NCI-H1092 (cell line): ENCODE measurements around the gene STIM2.
"Not testable (repeated sequence)": the region's sequence is repeated elsewhere in the genome, so short reads cannot be mapped to it uniquely, and the experiment has no call there.

Experiments
- DNase-seq: peaks from one replicate; lab custom pipeline; 2025; lab: John Stamatoyannopoulos, UW

STIM2 gene

GRCh38 chr4:26860157-26860921, at the start of gene STIM2:
Gene STIM2 (plus strand): TSS chr4:26860841.
- peak; percentile 96 for DNase-seq

GRCh38 chr4:26811571-26811970, 49.1 kb upstream of the STIM2 start:
- DNase-seq: not testable (repeated sequence)

DNA sequence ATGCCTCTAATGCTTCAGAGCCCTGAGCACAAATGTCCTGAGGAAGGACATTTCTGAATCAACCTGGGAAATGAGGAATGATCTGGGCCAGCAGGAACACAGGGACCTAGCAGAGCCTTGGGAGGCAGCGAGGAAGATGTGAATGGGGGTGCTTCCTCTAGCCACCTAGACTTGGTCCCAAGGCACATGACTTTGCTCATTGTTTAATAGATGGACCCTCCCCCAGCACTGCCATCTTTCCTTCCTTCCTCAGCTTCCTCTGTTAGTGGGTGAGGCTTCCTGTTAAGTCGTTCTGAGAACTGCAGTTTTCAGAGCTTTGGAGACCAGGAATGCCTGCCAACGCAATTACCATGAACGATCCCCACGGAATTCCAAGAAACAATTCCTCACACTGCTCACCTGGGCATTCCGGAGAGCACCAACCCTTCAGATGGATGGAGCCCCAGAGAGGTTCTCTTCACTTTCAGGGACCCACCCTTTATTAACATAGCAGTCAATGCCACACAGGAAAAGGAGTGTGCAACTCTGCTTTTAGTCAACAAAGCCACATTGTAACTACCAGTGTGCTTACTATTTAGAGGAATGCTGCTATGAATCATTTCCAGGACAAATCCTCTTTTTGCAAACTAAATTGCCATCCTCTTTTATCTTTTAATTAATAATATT, 48.5 kb upstream of the STIM2 start:
- no peak for DNase-seq

DNA sequence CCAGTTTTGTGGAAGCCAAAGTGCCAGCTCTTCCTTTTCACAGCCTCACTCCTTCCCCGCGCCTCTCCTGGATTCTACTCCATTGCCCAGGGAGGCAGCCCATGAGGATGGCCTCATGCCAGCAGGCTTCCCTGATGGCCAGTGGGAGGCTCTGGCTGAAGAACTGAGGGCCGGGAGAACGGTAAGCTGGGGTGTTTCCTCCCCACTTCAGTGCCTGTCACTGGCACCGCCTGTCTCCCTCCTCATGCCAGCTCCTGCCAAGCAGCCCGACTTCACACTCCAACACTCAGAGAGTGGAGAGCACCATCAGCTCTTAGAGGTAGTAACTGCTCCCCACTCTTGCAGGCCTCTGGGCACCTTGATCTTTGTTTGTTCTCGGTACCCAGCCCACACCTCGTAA, 46.9 kb upstream of the STIM2 start:
- DNase-seq: no peak

DNA sequence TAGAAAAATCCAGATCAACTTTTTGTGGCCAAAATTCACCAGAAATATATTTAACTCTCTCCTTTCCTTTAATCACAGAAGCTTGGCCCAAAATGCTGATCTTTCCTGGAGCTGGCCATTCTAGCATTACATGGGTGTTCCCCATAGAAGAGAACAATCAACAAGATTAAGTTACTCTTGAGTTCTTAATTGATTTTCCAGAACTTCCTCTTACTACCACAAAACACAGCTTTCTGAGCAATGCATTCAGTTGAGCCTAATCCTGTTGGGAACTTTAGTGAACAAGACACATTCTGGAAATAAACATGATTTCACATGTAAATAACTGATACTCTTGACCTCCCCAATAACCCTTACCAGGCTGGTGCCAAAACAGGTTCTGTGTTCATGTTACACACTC, 45.4 kb upstream of the STIM2 start:
- DNase-seq: no peak

DNA sequence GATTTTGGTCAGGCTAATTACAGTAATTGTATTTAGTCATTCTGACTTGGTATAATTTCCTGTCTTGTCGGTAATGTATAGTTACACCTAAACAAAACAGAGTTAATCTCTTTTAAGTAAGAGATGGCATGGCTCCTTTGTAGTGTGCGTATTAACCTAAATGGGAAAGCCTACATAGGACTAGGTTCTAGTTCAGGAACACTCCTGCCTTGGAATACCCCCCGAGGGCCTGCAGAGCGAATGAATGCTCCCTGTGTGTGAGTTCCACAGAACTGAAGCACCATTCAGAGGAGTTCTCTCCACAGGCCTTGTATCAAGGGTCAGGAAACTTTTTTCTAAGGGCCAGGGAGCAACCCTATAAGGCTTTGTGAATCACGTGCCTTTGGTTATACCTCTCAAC, 44.9 kb upstream of the STIM2 start:
- DNase-seq: no peak

DNA sequence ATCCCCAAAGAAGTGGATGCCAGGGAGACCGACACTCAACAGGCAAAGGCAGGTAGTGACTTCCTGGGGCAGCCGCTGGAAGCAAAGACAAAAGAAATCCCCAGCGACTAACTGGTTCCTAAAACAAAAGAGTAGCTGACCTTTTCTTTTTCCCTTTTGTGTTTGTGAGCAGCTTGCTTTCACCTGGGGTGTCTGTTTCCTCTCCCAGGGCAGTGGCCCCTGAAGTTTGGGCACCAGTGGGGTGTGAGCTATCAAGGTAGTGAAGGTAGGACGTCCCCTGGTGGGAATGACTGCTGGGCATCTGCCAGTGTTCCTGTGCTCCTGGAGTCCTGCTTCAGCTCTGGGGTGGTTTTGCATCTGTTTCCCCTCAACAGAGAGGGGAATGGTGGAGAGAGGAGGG, 41.6 kb upstream of the STIM2 start:
- no peak for DNase-seq

DNA sequence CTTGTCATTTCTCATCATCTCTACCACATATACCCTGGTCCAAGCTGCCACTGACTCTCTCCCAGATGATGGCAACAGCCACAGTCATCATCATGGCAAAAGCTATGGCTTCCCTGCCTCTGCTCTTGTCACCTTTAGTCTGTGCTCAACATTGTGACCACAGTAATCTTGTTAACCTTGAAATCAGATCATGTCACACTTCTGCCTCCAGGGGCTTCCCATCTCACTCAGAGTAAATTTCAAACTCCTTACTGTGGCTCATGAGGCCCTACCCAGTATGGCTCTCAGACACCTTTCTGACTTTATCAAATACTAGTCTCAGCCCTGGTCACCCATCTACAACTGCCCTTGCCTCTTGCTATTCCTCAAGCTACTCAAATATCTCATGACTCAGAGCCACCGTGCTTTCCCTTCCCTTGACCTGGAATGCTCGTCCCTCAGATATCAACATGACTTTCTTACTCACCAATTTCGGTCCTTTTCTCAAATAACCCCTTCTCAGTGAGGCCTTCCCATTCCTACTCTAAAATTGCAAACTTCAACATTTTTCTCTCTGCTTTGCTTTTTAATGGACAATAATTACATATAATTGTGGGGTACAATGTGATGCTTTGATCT, 41.1 kb upstream of the STIM2 start:
- no peak for DNase-seq

GRCh38 chr4:26820346-26820745, 40.3 kb upstream of the STIM2 start:
- no peak for DNase-seq

- DNase-seq: no peak
Observed at GRCh38 chr4:26821031-26821430, 39.6 kb upstream of the STIM2 start.

DNA sequence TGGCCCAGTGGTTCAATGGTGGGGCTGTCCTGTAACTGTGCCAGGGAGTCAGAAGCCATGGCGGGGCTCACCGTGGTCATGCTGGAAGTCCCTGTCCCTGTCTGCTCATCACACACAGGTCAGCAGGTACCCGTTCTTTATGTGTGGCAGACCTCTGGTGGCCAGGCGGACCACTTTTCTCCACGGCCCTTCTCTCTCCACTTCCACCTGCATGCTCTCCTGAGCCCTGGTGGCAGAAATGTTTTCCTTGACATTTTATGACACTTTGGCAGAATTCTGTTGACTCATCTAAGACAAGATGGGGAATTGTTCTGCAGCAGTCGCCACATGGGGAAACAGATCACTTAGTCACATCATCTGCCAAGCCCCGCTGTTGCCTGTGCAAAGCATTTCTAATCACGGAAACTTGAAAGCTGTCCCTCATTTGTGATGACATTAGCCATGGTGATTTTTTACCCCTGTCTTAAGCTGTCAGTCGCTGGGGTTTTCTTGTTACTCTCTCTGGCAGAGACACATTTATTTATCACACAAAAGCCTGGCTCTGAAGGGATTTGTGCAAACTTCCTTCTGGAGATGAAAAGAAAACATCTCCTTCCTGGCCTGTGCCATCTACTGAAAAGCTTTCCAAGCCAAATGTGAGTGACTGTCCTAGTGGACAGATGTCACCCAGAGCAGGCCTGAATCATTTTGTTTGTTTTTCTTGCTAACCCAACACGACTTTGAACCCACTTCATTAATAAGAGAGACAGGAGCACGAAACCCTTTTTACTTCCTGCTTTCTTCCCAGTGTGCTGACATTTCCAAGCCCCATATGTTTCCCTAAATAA, 38.8 kb upstream of the STIM2 start:
- DNase-seq: no peak

DNA sequence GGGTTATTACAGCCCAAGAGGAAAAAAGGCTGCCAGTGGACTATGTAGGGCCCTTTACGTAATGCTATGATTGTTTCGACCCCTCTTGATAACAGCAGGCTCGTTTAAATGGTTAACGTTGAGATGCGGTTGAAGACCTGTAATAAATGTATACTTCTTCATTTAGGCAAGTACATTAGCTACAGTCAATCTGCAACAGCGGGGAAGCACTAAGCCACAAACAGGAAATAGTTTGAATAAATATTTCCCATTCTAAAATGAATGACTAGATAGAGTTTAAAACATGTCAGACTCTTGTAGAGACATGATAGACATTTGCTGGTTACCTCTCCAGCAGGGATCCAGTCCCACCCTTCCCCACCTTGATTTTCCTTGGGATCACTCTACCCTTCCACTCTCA, 38.1 kb upstream of the STIM2 start:
- no peak for DNase-seq

GRCh38 chr4:26822974-26823373, 37.7 kb upstream of the STIM2 start:
- not testable (repeated sequence) for DNase-seq

DNA sequence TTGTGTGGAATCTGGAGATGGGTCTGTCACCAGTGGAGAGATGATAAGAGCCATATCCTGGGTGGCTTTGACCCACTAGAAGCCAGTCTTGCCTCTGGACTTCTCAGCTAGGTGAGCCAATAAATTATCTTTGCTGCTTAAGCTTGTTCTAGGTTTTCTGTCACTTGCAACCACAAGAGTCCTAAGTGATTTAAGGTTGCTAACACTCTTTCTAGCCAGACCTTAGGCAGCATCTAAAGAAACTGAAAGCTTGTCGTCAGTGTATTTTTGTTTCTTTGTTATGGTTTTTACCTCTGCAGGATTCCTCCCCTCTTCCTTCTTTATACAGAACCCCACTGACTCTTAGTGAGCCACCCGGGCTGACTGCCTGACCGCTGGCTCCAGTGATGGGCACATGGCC, 37.1 kb upstream of the STIM2 start:
- DNase-seq: no peak

- no peak for DNase-seq
Observed at GRCh38 chr4:26824667-26825066, 36.0 kb upstream of the STIM2 start.

DNA sequence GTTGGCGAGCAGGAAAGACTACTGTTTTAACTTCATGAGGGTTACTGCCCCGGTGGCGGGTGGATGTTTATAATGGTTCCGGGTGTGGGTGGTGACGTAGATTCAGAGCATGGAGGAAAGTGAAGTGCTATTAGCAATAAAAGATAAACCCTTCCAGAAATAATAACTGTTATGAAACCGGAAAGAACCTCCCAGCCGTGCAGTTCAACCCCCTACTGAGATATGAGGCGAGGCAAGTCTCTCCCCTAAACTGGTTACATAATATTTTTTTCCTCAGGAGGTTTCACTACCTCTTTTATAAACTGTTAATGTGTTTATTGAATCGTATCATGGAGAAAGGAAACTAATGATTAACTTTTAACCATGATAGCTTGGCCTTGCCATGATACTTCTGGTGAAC, 33.9 kb upstream of the STIM2 start:
- DNase-seq: no peak

- not testable (repeated sequence) for DNase-seq
Observed at GRCh38 chr4:26827336-26827735, 33.3 kb upstream of the STIM2 start.

DNA sequence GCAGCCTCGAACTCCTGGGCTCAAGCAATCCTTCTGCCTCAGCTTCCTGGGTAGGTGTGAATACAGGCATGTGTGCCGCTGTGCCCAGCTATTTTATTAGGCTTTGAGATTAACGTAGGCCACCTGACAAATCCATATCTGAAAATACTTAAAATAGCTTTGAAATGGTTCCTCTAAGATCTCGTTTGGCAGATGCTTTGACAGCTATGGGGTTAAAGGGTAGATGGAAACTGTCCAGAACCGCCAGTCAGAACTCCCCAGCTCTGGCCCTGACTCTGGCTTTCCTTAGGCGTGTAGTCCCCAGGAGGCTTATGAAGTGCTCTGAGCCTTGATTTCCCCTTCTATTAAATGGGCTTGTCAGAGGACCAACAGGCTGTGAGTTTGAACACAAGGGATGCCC, 32.8 kb upstream of the STIM2 start:
- no peak for DNase-seq

GRCh38 chr4:26829018-26829417, 31.6 kb upstream of the STIM2 start:
- no peak for DNase-seq

DNA sequence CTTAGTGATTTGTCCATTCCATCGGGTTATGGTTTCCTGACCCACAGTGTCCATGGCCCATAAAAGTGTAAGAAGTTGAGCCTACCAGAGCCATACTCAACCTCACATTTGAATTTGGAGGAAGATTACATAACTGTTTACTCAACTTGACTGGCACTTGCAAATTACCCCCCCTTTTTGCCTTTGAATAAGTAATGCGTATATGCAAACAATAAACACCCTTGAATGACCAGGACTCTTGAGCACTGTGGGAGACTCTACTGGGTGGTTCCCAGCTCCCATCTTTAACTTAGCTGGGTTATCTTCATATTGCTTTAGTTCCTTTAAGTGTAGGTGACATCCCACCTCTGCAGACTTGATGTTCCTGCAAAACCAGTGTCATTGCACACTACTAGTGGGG, 30.6 kb upstream of the STIM2 start:
- no peak for DNase-seq

DNA sequence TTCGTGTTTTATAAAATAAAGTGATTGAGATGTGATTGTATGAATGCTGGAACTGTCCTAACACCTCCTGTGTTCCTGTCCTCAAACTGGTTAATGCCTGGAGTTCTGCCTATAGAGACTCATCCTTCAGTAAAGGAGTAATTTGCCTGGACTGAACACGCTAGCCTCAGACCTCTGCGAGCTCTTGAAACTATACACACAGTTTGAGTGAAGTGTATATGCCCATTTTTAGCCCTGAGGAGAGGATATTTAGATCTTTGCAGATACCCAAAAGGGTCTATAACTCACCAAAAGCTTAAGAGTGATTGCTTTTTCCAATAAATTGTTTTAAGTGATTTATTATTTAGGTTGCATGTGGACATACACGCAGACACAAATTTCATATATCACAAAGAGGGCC, 29.9 kb upstream of the STIM2 start:
- no peak for DNase-seq

- DNase-seq: no peak
Observed at GRCh38 chr4:26836539-26836938, 24.1 kb upstream of the STIM2 start.
